GM12878 (cell line): ENCODE results near the gene TMEM272. TPM values are rescaled to one million over a fixed set of nuclear protein-coding genes. Genes with fewer than 3 reads are reported as not detected.

Source experiments
- ATAC-seq: fragments of 200-7000 bp; cut with Tn5 transposase; 3 replicates; pipeline ENCODE4 v1.9.1; 2020; ENCODE audit warnings: mild to moderate bottlenecking, moderate library complexity
- BruUV-seq: library from RNA; stranded (reverse); fragments of 400-500 nt; replicated peaks from 2 replicates; lab custom pipeline; 2021; lab: Mats Ljungman, UMichigan
- CTCF ChIA-PET: fragments of 300-600 bp; sonication (Branson Sonifier 250); formaldehyde crosslinking; extraction: SDS; loops from one replicate; lab custom pipeline; 2021; ENCODE audit warnings: inconsistent platforms; lab: Yijun Ruan, JAX
- POLR2A ChIA-PET: fragments of 350-600 bp; formaldehyde crosslinking; extraction: SDS; loops from one replicate; lab custom pipeline; 2021; ENCODE audit warnings: inconsistent platforms; lab: Charles Lee
- RAD21 ChIA-PET: fragments of 300-600 bp; sonication (Branson Sonifier 250); formaldehyde crosslinking; loops from one replicate; lab custom pipeline; 2023; ENCODE audit warnings: antibody characterized with exemption; ENCODE audit not compliant: unreplicated experiment; lab: Charles Lee
- SMC1A ChIA-PET: fragments of 300-600 bp; sonication (Branson Sonifier 250); formaldehyde crosslinking; loops from one replicate; lab custom pipeline; 2023; ENCODE audit not compliant: unreplicated experiment, uncharacterized antibody; lab: Charles Lee
- DNase-seq: peaks from one replicate; pipeline ENCODE4 v3.0.0-alpha.2; 2011; ENCODE audit warnings: low read depth, low spot score
- FAIRE-seq: peaks from 3 replicates; lab custom pipeline; 2011; peaks lifted over from hg19 to GRCh38; lab: Jason Lieb, UNC
- H2AFZ ChIP-seq: 2 replicates; pipeline ENCODE4 v1.6.0; 2011; ENCODE audit warnings: low read depth, low read length, control low read depth; ENCODE audit not compliant: control insufficient read depth
- H3K27ac ChIP-seq: 2 replicates; pipeline ENCODE4 v1.5.1; 2011; ENCODE audit warnings: control low read depth; ENCODE audit not compliant: control insufficient read depth, insufficient read depth
- H3K27me3 ChIP-seq, 2 experiments: replicated peaks in 1 of 2; 2 replicates each; pipeline versions ENCODE4 v1.6.0 to v1.6.1; 2011; ENCODE audit warnings: low read length in 1 of 2; ENCODE audit not compliant: control insufficient read depth in 2 of 2, insufficient read depth in 2 of 2
- H3K36me3 ChIP-seq, 2 experiments: 2 replicates each; pipeline ENCODE4 v1.5.1; 2011; ENCODE audit warnings: low read length in 1 of 2; ENCODE audit not compliant: control insufficient read depth in 2 of 2, insufficient read depth in 2 of 2
- H3K4me1 ChIP-seq: 2 replicates; pipeline ENCODE4 v1.6.1; 2011; ENCODE audit warnings: mild to moderate bottlenecking, low read length, moderate library complexity, mixed read lengths; ENCODE audit not compliant: control insufficient read depth, insufficient read depth
- H3K4me2 ChIP-seq: 2 replicates; pipeline ENCODE4 v1.6.0; 2011; ENCODE audit warnings: control low read depth; ENCODE audit not compliant: control insufficient read depth, insufficient read depth
- H3K4me3 ChIP-seq: fragments of 200-600 bp; sonication (generic); 2 replicates; pipeline ENCODE4 v1.5.1; 2016
- H3K79me2 ChIP-seq: 2 replicates; pipeline ENCODE4 v1.6.0; 2011; ENCODE audit warnings: low read length; ENCODE audit not compliant: control insufficient read depth, insufficient read depth
- H3K9ac ChIP-seq: 2 replicates; pipeline ENCODE4 v1.8.0; 2011; ENCODE audit warnings: low read length, control low read depth, mixed read lengths; ENCODE audit not compliant: control insufficient read depth, insufficient read depth
- H3K9me3 ChIP-seq: replicated peaks from 3 replicates; pipeline ENCODE4 v1.5.1; 2011; ENCODE audit warnings: mild to moderate bottlenecking, low read length; ENCODE audit not compliant: control insufficient read depth, insufficient read depth
- H4K20me1 ChIP-seq: 2 replicates; pipeline ENCODE4 v1.6.0; 2011; ENCODE audit not compliant: control insufficient read depth, insufficient read depth
- ATF3 ChIP-seq: IDR thresholded peaks from 2 replicates; pipeline ENCODE4 v1.6.1; 2011; ENCODE audit warnings: low read depth, mild to moderate bottlenecking, low read length, moderate library complexity, borderline replicate concordance; ENCODE audit errors: extremely low read depth
- ATF7 ChIP-seq: fragments of 450-650 bp; IDR thresholded peaks from 2 replicates; pipeline ENCODE4 v1.6.1; 2016; ENCODE audit warnings: low read depth, mild to moderate bottlenecking
- CEBPB ChIP-seq, 2 experiments: fragments of 150-350 bp in 1 of 2; IDR thresholded peaks; 2 replicates each; pipeline ENCODE4 v1.6.1; 2012 to 2014; ENCODE audit warnings: low read depth in 2 of 2, low read length in 2 of 2, borderline replicate concordance in 1 of 2, inconsistent platforms in 1 of 2
- CHD1 ChIP-seq: IDR thresholded peaks from 2 replicates; pipeline ENCODE4 v1.6.1; 2012; ENCODE audit warnings: low read depth, low read length, improper control_type of control experiment
- ESRRA ChIP-seq: IDR thresholded peaks from 2 replicates; pipeline ENCODE4 v1.6.1; 2012; ENCODE audit warnings: mild to moderate bottlenecking, low read length, improper control_type of control experiment
- KAT2A ChIP-seq: conservative IDR thresholded peaks from 2 replicates; pipeline ENCODE4 v1.6.1; 2011; ENCODE audit warnings: low read depth, low read length; ENCODE audit not compliant: control insufficient read depth
- MEF2B ChIP-seq: fragments of 450-650 bp; IDR thresholded peaks from 2 replicates; pipeline ENCODE4 v1.6.1; 2018; ENCODE audit warnings: mild to moderate bottlenecking, moderate library complexity; ENCODE audit not compliant: partially characterized antibody, poor library complexity, severe bottlenecking
- SUPT20H ChIP-seq: IDR thresholded peaks from 2 replicates; pipeline ENCODE4 v1.6.1; 2011; ENCODE audit warnings: low read depth, mild to moderate bottlenecking, low read length, moderate library complexity, borderline replicate concordance; ENCODE audit not compliant: control insufficient read depth
- WRNIP1 ChIP-seq: IDR thresholded peaks from 2 replicates; pipeline ENCODE4 v1.6.1; 2011; ENCODE audit warnings: low read depth, low read length, improper control_type of control experiment, borderline replicate concordance
- ZNF687 ChIP-seq: fragments of 450-650 bp; IDR thresholded peaks from 2 replicates; pipeline ENCODE4 v1.6.1; 2017; ENCODE audit warnings: mild to moderate bottlenecking, moderate library complexity
- WGBS: methylation state at CpG from one replicate; pipeline ENCODE4 v1.1.6; 2016; ENCODE audit warnings: low lambda C conversion rate; ENCODE audit not compliant: insufficient replicate concordance, insufficient coverage; ENCODE audit errors: missing lambda C conversion rate; 5-methylcytosine and 5-hydroxymethylcytosine counted together
- in situ Hi-C: fragments of 300-500 bp; cut with MboI; formaldehyde crosslinking; loops from 9 replicates; pipeline ENCODE4 v1.14.3; 2018; ENCODE audit warnings: mixed read lengths
- intact Hi-C: fragments of 100-400 bp; cut with micrococcal nuclease; formaldehyde crosslinking; loops from one replicate; pipeline ENCODE4 v1.14.2; 2022; ENCODE audit not compliant: unreplicated experiment
- polyA plus RNA-seq, 11 experiments: library from polyadenylated mRNA; depleted of rRNA in 4 of 11; unstranded in 6 of 11; stranded (reverse) in 5 of 11; fragments of >200 nt; fragmentation: Nextera tagmentation in 4 of 11; fragmentation: Illumina TruSeq in 1 of 11; extraction: Ambion mirVana in 4 of 11; extraction: Trizol in 1 of 11; gene quantifications; 1 replicate in 1 of 11; 2 replicates in 10 of 11; pipeline versions ENCODE4 v1.2.1 to v1.2.3, GENCODE V29; 2011 to 2016; ENCODE audit warnings: inconsistent platforms in 2 of 11, missing spikeins in 2 of 11, low read depth in 1 of 11
- total RNA-seq, 4 experiments: library from RNA; depleted of rRNA in 3 of 4; stranded (reverse); fragments of >200 nt in 3 of 4; fragmentation: Illumina TruSeq in 1 of 4; extraction: Trizol in 1 of 4; gene quantifications; 2 replicates each; pipeline versions ENCODE4 v1.2.1 to v1.2.3, GENCODE V29; 2013 to 2021

Gene TMEM272
- total and polyA plus RNA-seq, 10 of the 15 experiments (the other 5 are each of a cell fraction or from before 2014, with no cell fraction given) = 0.01 to 0.04 TPM; not detected in 8

DNA sequence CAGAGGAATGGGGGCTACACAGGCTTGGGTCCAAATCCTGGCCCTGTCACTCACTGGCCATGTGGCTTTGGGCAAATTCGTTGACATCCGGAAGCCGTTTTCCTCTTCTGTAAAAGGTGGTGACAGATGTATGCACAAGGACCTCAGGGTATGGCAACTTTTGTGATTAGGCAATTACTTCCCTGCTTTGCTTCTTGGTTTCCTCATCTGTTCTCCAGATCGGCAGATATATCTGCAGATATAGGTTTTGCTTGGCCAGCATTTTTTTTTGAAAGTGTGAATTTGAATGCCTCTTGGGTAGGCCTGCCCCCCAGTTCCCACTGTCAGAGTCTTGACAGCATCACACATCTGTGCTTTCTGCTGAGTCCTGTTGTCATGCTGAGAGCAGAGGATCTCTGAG is 17.7 kb downstream of the TMEM272 start:
- Histone ChIP-seq H3K4me2 (no peak overlapping the region), H3K79me2 (no peaks in the 10 kb centered on the region), H4K20me1 (no peaks in the 10 kb centered on the region), H2AFZ (no peak overlapping the region), H3K9me3 (no peaks in the 10 kb centered on the region), H3K27ac (no peak overlapping the region), H3K4me1 (peaks cover 11% of the 10 kb centered on the region), H3K4me3 (no peak overlapping the region), H3K9ac (no peak overlapping the region), H3K27me3 (no peaks in the 10 kb centered on the region), H3K36me3 (no peaks in the 10 kb centered on the region)
- BruUV-seq = no TSS peak
- FAIRE-seq = no peak
- ATAC-seq = no peak
- WGBS = 42% methylated on average over 4 of the region's 4 CpGs
- in situ Hi-C loops = no loop called here
- DNase-seq = no peak
- POLR2A ChIA-PET = interaction anchor here (0.6 to 2.4 kb wide), 2 partner anchors 16 to 541 kb away, joined by 3 to 5 read pairs; no protein-coding TSS in a partner anchor
- no peak for TF ChIP-seq ATF7
- TF ChIP-seq SUPT20H = no peak
- no peak for TF ChIP-seq CEBPB (IDR thresholded peaks at IDR 0.05; ENCODE audit: borderline replicate concordance in 1 of 2, low read depth in 2 of 2, low read length in 2 of 2)
- no peak for TF ChIP-seq WRNIP1
- SMC1A ChIA-PET = interaction anchor here (0.7 to 2.0 kb wide), 2 partner anchors 12 to 374 kb away, joined by 3 to 11 read pairs; no protein-coding TSS in a partner anchor
- CTCF ChIA-PET = interaction anchor here (5.9 kb wide), 1 partner anchor 13 kb away, joined by 103 read pairs; no protein-coding TSS in a partner anchor
- RAD21 ChIA-PET = interaction anchor here (3.4 kb wide), 1 partner anchor 12 kb away, joined by 19 read pairs; no protein-coding TSS in a partner anchor
- intact Hi-C loops = no loop called here

- intact Hi-C loops (no loop called here), in situ Hi-C loops (no loop called here)
- peaks cover 17% of the 10 kb centered on the region for H3K4me1 ChIP-seq
- RAD21 ChIA-PET = interaction anchor here (3.4 kb wide), 1 partner anchor 12 kb away, joined by 19 read pairs; no protein-coding TSS in a partner anchor
- no peak overlapping the region for H3K9ac ChIP-seq
- H2AFZ ChIP-seq = no peak overlapping the region
- 45% methylated on average over 7 of the region's 7 CpGs for WGBS
- H3K4me2 ChIP-seq = no peak overlapping the region
- SMC1A ChIA-PET = interaction anchor here (2.0 kb wide), 1 partner anchor 11 kb away, joined by 11 read pairs; no protein-coding TSS in a partner anchor
- no peak overlapping the region for H3K4me3 ChIP-seq
- BruUV-seq = no TSS peak
- no peaks in the 10 kb centered on the region for H4K20me1 ChIP-seq
- DNase-seq = no peak
- FAIRE-seq = no peak
- H3K27ac ChIP-seq = no peak overlapping the region
- POLR2A ChIA-PET = interaction anchor here (0.6 kb wide), 1 partner anchor 540 kb away, joined by 3 read pairs; no protein-coding TSS in a partner anchor
- no peaks in the 10 kb centered on the region for H3K9me3 ChIP-seq
- H3K36me3 ChIP-seq = no peaks in the 10 kb centered on the region
- H3K27me3 ChIP-seq = no peaks in the 10 kb centered on the region
- no peaks in the 10 kb centered on the region for H3K79me2 ChIP-seq
- CTCF ChIA-PET = interaction anchor here (1.2 to 5.9 kb wide), 2 partner anchors 12 to 541 kb away, joined by 3 to 103 read pairs; no protein-coding TSS in a partner anchor
- no peak for ATAC-seq
- TF ChIP-seq MEF2B (no peak), ATF3 (no peak), WRNIP1 (no peak), KAT2A (no peak), ESRRA (no peak), ZNF687 (no peak), CHD1 (no peak)
These were observed 18.4 kb downstream of the TMEM272 start for GRCh38 chr13:51826606-51827005.
